ENCODE measurements around the gene DOP1B.

DNA sequence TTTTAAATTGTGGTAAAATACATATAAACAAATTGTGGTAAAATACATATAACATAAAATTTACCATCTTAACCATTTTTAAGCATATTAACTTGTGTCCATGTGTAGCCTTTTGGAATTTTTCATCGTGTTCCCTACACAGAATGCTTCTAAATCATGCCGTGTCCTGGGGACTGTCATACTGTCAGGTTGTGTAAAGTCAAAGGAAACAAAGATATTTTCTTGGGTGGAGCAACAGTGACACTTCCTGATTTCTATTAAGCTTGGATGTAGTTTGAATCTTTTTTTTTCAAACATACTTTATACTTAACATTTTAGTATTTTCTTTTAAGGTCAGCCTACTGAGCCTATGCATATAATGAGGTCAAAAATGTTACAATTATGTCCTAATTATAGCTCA is 32.3 kb downstream of the DOP1B start:
- TF ChIP-seq, protein P1, sequence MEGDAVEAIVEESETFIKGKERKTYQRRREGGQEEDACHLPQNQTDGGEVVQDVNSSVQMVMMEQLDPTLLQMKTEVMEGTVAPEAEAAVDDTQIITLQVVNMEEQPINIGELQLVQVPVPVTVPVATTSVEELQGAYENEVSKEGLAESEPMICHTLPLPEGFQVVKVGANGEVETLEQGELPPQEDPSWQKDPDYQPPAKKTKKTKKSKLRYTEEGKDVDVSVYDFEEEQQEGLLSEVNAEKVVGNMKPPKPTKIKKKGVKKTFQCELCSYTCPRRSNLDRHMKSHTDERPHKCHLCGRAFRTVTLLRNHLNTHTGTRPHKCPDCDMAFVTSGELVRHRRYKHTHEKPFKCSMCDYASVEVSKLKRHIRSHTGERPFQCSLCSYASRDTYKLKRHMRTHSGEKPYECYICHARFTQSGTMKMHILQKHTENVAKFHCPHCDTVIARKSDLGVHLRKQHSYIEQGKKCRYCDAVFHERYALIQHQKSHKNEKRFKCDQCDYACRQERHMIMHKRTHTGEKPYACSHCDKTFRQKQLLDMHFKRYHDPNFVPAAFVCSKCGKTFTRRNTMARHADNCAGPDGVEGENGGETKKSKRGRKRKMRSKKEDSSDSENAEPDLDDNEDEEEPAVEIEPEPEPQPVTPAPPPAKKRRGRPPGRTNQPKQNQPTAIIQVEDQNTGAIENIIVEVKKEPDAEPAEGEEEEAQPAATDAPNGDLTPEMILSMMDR (conservative IDR thresholded peaks at IDR 0.05), result no peak
- TF ChIP-seq ZFX (IDR thresholded peaks at IDR 0.05), result no peak

All from C4-2B (cell line).